AG09309 (cell line): Measurements from ENCODE around the gene CTNNBL1.

Source experiments
- DNase-seq: peaks from one replicate; pipeline ENCODE4 v3.0.0-alpha.2; 2010; ENCODE audit warnings: low read depth
- H3K4me3 ChIP-seq: 2 replicates; pipeline ENCODE4 v1.5.1; 2011; ENCODE audit warnings: mild to moderate bottlenecking, low read depth, low read length, moderate library complexity; ENCODE audit not compliant: control insufficient read depth
- TF ChIP-seq, protein P1 (sequence below): IDR thresholded peaks from 2 replicates; pipeline ENCODE4 v1.5.1; 2011; ENCODE audit warnings: mild to moderate bottlenecking, low read depth, low read length, inconsistent platforms; ENCODE audit not compliant: insufficient read depth, control insufficient read depth; ENCODE audit errors: missing control alignments

CTNNBL1 gene

DNA sequence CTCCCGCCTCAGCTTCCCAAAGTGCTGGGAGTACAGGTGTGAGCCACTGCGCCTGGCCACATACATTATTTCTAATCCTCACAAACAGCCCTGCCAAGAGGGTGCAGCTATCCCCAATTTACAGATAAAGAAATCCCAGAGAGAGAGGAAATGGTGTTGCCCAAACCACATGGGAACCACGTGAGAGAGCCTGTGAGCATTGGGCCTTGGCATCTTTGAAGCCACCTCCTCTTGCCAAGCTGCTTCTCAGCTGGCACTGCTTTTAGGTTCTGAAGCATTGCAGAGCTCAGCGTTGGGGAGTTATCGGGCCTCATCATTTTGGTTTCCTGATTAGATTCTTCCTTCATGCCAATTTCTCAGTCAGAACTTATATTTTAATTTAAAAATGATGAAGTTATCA lies 80.3 kb downstream of the CTNNBL1 start:
- no peak overlapping the region for H3K4me3 ChIP-seq
- no peak for DNase-seq
- TF ChIP-seq, protein P1, sequence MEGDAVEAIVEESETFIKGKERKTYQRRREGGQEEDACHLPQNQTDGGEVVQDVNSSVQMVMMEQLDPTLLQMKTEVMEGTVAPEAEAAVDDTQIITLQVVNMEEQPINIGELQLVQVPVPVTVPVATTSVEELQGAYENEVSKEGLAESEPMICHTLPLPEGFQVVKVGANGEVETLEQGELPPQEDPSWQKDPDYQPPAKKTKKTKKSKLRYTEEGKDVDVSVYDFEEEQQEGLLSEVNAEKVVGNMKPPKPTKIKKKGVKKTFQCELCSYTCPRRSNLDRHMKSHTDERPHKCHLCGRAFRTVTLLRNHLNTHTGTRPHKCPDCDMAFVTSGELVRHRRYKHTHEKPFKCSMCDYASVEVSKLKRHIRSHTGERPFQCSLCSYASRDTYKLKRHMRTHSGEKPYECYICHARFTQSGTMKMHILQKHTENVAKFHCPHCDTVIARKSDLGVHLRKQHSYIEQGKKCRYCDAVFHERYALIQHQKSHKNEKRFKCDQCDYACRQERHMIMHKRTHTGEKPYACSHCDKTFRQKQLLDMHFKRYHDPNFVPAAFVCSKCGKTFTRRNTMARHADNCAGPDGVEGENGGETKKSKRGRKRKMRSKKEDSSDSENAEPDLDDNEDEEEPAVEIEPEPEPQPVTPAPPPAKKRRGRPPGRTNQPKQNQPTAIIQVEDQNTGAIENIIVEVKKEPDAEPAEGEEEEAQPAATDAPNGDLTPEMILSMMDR = no peak

DNA sequence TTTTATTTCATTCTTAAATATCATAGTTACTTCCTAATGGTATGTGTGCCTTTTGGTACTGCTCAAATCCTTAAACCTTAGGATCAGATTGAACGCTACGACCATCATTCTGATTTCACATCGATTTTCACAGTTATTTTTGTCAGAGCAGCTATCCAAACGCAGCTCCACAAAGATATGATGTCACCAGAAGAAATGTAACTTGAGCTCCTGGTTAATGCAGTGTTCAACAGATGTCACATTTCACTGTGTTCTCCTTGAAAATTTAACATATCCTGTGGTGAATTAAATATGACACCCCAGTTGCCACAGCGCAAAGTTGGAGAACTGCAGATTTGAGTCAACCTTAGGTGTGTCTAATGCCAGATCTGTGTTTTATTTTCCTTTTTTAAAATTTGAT lies 81.4 kb downstream of the CTNNBL1 start:
- no peak overlapping the region for H3K4me3 ChIP-seq
- DNase-seq = no peak
- TF ChIP-seq, protein P1 = no peak

DNA sequence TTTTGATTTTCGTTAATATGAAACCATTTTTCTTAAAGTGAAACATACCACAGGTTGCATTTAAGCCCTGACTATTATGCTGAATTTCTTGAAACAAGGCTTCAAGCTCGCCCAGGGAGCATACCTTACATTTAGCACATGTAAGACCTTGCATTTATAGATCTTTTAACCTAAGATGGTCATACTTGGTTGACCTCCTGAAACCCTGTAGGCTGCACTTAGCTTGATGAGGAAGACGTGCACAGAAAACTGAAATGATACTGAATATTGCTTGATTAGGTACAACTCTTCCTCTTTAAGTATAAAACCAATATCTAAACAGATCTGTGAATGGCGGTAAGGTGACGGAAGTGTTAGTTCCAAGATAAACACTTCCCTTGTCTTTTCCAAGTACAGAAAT lies 82.2 kb downstream of the CTNNBL1 start:
- TF ChIP-seq, protein P1 = no peak
- DNase-seq = no peak
- H3K4me3 ChIP-seq = no peak overlapping the region

DNA sequence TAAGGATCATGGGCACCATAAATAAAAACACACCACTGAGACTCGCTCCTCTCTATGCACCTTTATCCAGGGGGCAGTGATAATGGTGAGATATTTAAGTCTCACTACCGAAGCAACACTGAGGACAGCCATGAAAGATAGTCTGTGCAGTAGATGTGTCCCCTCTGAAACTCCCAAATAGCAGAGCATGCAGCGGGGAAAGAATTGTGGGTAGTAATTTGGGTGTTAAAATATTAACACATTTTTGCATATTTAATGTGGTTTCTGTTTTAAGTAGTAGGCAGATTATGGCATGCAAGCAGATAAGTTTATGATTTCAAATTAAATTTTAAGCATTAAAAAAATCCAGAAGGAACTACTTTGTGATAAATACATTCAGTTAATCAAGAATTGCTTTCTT lies 82.7 kb downstream of the CTNNBL1 start:
- TF ChIP-seq, protein P1 = no peak
- no peak for DNase-seq
- no peak overlapping the region for H3K4me3 ChIP-seq

DNA sequence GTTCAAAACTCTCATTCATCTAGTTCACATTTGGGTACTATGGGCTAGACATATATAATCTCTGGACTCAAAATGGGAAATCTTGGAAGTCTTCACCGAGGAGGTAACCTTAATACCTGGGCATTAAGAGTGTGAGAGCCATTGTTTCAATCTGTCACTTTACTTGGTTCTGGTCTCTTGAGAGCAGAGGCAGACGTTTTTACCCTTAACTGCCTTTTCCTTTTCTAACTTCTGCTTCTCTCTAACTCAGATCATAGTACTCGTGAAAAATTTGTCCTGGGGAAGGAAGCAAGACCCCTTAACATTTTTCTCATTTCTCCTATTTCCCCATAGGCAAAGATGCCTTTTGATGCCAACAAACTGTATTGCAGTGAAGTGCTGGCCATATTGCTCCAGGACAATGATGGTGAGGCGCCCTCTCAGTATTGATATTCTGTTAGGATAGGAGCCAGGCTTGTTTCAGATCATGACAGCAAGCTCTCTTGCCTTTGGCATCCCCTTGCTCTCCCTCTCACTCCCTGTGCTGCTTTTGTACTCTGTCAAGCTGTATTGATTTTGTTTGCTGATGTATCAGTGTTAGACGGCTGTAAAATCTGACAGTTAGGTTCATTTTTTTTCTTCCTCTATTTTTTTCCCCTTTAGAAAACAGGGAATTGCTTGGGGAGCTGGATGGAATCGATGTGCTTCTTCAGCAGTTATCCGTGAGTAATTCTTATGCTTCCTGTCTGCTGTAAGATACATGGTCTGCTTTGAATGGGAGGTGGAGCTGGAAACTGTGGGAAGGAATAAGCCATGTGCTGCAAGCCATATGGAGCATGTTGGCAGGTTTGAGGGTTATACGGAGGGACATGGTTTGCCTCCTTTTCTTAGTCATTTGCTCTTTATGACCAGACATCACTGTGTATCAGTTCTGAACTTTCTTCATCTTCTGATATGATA lies 83.5 kb downstream of the CTNNBL1 start:
- no peak overlapping the region for H3K4me3 ChIP-seq
- TF ChIP-seq, protein P1 = no peak
- no peak for DNase-seq

DNA sequence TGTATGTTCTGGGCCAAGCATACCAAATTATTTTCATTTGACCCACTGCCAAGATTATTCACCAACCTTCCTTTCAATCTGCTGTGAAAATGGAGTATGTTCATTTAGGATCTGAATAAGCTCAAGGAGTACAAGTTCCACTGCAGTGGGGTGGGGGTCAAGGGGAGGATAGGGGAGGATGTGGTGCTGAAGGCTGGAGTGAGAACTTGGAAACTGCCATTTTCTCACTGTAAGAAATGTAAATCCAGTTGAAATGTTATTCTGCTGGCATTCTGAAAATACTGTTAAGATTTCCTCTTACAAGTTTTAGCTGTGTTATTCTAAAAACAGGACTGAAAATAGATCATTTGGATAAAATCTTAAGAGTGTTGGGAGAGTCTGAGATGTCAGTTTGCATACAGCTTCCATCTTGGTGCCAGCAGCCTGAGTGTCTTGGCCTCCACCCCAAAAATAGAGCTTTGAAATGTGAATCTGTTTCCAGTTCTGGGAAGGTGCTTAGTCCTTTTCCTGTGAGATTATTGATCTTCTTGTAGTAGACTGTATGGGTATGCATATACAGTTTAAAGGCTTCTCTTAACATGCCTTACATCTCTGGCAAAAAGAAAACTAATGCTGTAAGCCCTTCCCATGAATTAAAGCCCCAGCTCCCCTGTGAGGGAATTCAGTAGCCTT lies 84.3 kb downstream of the CTNNBL1 start:
- no peak for DNase-seq
- TF ChIP-seq, protein P1 = no peak
- H3K4me3 ChIP-seq = no peak overlapping the region
